HG03066 (cell line): ENCODE data around the gene UVRAG.
A peak's percentile ranks its signal among the peaks of the same experiment; 100 is the strongest.

Experiments used
- ATAC-seq: cut with Tn5 transposase; IDR thresholded peaks from one replicate; pipeline ENCODE4 v1.9.1; 2021; ENCODE audit warnings: low read depth; ENCODE audit not compliant: unreplicated experiment

The UVRAG gene

GRCh38 chr11:76131142-76131541 is 316.1 kb downstream of the UVRAG start:
- no peak for ATAC-seq

- no peak for ATAC-seq
Observed at GRCh38 chr11:76131671-76132631, 316.9 kb downstream of the UVRAG start.

GRCh38 chr11:76134239-76134638 is 319.2 kb downstream of the UVRAG start:
- ATAC-seq = no peak

GRCh38 chr11:76135491-76135890 is 320.5 kb downstream of the UVRAG start:
- ATAC-seq = no peak

GRCh38 chr11:76139314-76139713 is 324.3 kb downstream of the UVRAG start:
- ATAC-seq = no peak

GRCh38 chr11:76140912-76141574 is 326.0 kb downstream of the UVRAG start:
- ATAC-seq = no peak

GRCh38 chr11:76141901-76142588 is 327.0 kb downstream of the UVRAG start:
- no peak for ATAC-seq

GRCh38 chr11:76143274-76143673 is 328.3 kb downstream of the UVRAG start:
- no peak for ATAC-seq

- no peak for ATAC-seq
Observed at GRCh38 chr11:76147106-76147740, 332.2 kb downstream of the UVRAG start.

- no peak for ATAC-seq
Observed at GRCh38 chr11:76148231-76148630, 333.2 kb downstream of the UVRAG start.

- no peak for ATAC-seq
Observed at GRCh38 chr11:76148941-76149613, 334.1 kb downstream of the UVRAG start.

GRCh38 chr11:76149713-76150112 is 334.7 kb downstream of the UVRAG start:
- ATAC-seq = no peak

- ATAC-seq = no peak
Observed at GRCh38 chr11:76150141-76150540, 335.1 kb downstream of the UVRAG start.

- no peak for ATAC-seq
Observed at GRCh38 chr11:76151556-76152085, 336.6 kb downstream of the UVRAG start.

- ATAC-seq = peak; percentile 57
Observed at GRCh38 chr11:76152086-76152681, 337.2 kb downstream of the UVRAG start.

- peak; percentile 43 for ATAC-seq
Observed at GRCh38 chr11:76152741-76153570, 337.9 kb downstream of the UVRAG start.

GRCh38 chr11:76153571-76153923 is 338.5 kb downstream of the UVRAG start:
- ATAC-seq = no peak

GRCh38 chr11:76155500-76156227 is 340.7 kb downstream of the UVRAG start:
- ATAC-seq = no peak
